ENCODE measurements around the gene ACSF2. TPM values are rescaled to one million over a fixed set of nuclear protein-coding genes. Genes with fewer than 3 reads are reported as not detected.
A peak's percentile ranks its signal among the peaks of the same experiment; 100 is the strongest.

ACSF2 gene
- total and polyA plus RNA-seq, 2 of the 13 experiments (the other 11 are each of a cell fraction or from before 2014, with no cell fraction given), result 87.3 to 109 TPM

- TF ChIP-seq TFDP2 (CRISPR knock-in tag; IDR thresholded peaks at IDR 0.05) (peak; percentile 59), ZBTB25 (CRISPR knock-in tag; IDR thresholded peaks at IDR 0.05) (peak; percentile 83), UBTF (CRISPR knock-in tag; IDR thresholded peaks at IDR 0.05) (peak; percentile 34), ETS1 (CRISPR knock-in tag; IDR thresholded peaks at IDR 0.05) (0 out of 2 replicates have a peak, but pooled peaks have one; percentile 32), NCOR1 (IDR thresholded peaks at IDR 0.05; ENCODE audit: borderline replicate concordance, low read length) (peak; percentile 40; the same call in 1 of the 2 replicates), SKI (IDR thresholded peaks at IDR 0.05; ENCODE audit: partially characterized antibody) (peak; percentile 25), KLF15 (CRISPR knock-in tag; IDR thresholded peaks at IDR 0.05; ENCODE audit: borderline replicate concordance) (0 out of 2 replicates have a peak, but pooled peaks have one; percentile 35), DR1 (CRISPR knock-in tag; IDR thresholded peaks at IDR 0.05) (0 out of 2 replicates have a peak, but pooled peaks have one; percentile 11), ZNF788 (CRISPR knock-in tag; IDR thresholded peaks at IDR 0.05; ENCODE audit: borderline replicate concordance) (no peak), ZBTB37 (CRISPR knock-in tag; IDR thresholded peaks at IDR 0.05) (0 out of 2 replicates have a peak, but pooled peaks have one; percentile 7), FOXP4 (CRISPR knock-in tag; IDR thresholded peaks at IDR 0.05) (no peak), SOX13 (IDR thresholded peaks at IDR 0.05) (no peak), SOX13 (CRISPR knock-in tag; conservative IDR thresholded peaks at IDR 0.05 in 1 of 2, IDR thresholded peaks at IDR 0.05 in 1 of 2) (peak in 1 of 2 experiments; percentile 48; a peak in 2 of 4 replicates), HOXA3 (CRISPR knock-in tag; IDR thresholded peaks at IDR 0.05) (peak; percentile 49), KAT8 (CRISPR knock-in tag; IDR thresholded peaks at IDR 0.05) (peak; percentile 54), PHF8 (CRISPR knock-in tag; IDR thresholded peaks at IDR 0.05) (peak; percentile 57; the same call in 1 of the 2 replicates)
Measured at GRCh38 chr17:50425682-50426471, at the start of gene ACSF2 (continued).

Data from HepG2 (cell line).